ENCODE measurements around the gene PPP2R5A. TPM values are rescaled to one million over a fixed set of nuclear protein-coding genes. Genes with fewer than 3 reads are reported as not detected.
"Not testable (repeated sequence)": the region's sequence is repeated elsewhere in the genome, so short reads cannot be mapped to it uniquely, and the experiment has no call there.

Gene PPP2R5A
- total RNA-seq, 1 donor from 2014 or later = 80.7 TPM

DNA sequence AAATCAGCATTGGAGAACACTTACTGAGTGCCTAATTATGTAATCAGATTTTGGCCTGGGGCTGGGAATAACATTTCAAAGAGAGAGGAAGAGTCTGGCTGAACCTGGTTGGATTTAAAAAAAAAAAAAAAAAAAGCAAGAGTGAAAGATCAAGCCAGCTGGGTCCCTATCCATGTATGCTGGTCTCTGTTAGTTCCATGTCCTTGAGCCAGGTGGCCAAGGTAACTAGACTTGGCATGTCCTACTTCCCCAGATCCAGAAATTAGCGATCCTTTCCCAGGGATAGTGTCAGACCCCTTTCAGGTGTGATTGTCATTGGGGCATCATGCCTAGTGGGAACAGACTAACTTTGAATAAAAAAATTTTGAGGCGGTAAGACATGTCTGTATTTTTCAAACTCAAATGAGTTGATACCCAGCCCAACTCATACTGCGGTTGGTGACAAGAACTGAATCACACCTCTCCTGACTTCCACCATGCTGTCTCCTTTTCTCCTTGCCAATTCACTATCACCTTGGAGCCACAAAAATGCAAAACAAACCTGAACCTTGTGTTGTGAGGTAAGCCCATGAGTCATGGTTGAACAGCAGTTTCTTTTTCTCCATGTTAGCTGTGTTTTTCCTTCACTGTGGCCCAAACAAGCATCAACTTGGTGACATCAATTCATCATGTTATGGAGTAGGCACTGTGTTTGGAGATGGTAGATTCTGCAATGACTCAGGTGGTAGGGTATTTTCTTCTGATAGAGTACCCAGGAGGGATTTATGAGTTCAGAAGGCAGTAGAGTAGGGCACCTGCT, 24.5 kb upstream of the PPP2R5A start:
- DNase-seq = no peak
- ATAC-seq = no peak
- intact Hi-C loops (cut with micrococcal nuclease) = no loop called here

DNA sequence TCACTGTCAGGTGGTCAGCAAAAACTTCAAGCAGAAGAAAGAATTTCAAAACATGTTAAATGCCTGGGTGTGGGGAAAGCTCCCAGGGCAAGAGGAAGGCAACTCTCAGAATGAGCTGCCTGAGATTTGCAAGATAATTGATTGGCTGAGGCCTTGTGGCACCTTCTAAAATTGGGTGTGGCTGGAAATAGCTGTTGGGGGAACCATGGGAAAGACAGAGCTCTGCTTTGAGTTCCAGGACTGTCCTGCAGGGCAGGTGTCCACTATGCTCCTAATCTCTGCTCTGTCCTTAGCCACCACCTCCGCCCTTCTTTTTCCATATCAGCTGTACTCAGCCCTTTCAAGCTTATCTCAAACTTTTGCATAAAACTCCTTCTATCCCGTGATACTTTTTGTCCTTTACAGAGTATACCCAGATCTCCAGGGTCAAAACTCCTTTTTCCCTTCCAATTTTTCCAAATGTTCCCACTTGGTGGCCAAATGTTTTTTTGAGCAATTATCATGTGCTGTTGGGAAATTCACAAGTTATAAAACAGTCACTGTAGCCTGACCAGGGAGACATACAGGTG, 23.8 kb upstream of the PPP2R5A start:
- DNase-seq (no peak), ATAC-seq (peak; percentile 19)
- intact Hi-C loops (cut with micrococcal nuclease) = no loop called here

GRCh38 chr1:212267017-212267416, 18.2 kb upstream of the PPP2R5A start:
- DNase-seq (no peak), ATAC-seq (no peak)
- intact Hi-C loops (cut with micrococcal nuclease) = no loop called here

DNA sequence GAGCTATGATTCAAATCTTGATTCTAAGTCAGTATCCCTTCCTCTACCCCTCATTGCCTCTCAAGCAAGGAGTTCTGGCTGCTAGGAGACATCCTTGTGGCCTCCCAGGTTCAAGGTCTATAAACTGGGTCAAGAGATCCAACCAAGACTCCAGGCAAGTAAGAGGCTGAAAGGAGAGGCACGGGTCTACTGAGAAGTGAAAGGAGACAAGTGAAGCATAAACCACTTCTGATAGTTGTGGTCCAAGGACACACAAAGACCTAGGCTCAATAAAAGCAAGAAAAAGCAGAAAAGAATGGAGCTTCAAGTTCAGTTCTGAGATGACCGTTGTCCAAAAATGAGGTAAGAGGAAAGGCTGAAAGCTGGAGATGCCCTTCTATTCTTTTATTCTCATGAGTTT, 17.8 kb upstream of the PPP2R5A start:
- intact Hi-C loops (cut with micrococcal nuclease) = no loop called here
- ATAC-seq (no peak), DNase-seq (no peak)

- intact Hi-C loops (cut with micrococcal nuclease) = no loop called here
- DNase-seq = no peak
- ATAC-seq = no peak
These were observed 15.9 kb upstream of the PPP2R5A start for GRCh38 chr1:212269306-212269705.

GRCh38 chr1:212270564-212270963, 14.6 kb upstream of the PPP2R5A start:
- intact Hi-C loops (cut with micrococcal nuclease) = no loop called here
- ATAC-seq (no peak), DNase-seq (no peak)

- ATAC-seq = no peak
- intact Hi-C loops (cut with micrococcal nuclease) = no loop called here
- DNase-seq = no peak
These were observed 14.0 kb upstream of the PPP2R5A start for GRCh38 chr1:212271234-212271633.

DNA sequence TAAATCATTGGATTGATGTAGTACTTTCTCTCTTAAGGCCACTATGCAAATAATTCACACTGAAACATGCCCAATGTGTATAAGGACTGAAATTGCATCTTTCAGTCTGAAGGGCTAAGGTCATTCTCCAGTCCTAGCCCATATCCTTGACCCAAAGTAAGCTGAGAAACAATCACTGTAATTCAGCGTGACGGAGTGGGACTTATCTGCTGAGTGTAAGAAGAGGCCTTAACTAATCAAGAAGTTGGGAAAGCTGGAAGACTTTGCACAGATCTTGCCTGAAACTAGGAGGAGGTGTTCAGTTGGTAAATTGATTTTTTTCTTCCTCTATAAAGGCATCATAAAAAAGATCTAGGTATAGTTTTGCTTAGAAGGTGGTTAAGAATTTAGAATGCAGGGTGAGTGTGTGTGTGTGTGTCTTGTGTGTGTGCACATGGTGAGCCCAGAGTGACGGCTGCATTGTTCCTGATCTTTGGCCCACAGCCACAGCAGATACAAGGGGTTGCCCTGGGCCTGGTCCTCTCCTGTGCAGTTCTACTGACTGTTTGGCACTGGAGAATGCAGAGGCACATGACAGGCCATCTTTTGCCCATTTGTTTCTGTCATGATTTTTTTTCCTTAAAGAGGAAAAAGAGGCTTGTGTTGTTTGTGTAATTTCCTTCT, 13.3 kb upstream of the PPP2R5A start:
- ATAC-seq (peak; percentile 85), DNase-seq (peak; percentile 40)
- intact Hi-C loops (cut with micrococcal nuclease) = no loop called here

- DNase-seq (no peak), ATAC-seq (no peak)
- intact Hi-C loops (cut with micrococcal nuclease) = loop anchor here (10.0 kb wide), 1 partner anchor 47 kb away; no protein-coding TSS in a partner anchor
These were observed 3.6 kb upstream of the PPP2R5A start for GRCh38 chr1:212281590-212281989.

DNA sequence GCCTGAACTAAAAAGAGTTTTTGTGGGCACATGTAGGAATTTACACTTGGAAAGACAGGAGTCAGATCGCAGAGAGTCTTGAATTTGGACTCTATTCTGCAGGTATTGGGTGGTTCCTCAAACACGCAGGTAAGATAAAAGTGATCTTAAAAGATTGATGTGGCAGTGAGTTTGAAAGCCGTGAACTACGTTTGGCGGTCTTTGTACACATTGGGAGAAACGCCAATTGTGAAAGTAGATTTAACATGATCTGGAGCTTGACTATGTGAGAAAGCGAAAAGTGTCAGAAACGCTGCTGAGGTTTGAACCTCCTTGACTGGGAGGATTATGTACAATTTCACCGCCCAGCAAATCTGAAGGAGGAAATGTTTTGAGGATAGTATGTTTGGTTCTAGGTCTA, 1.5 kb upstream of the PPP2R5A start:
- ATAC-seq = no peak
- intact Hi-C loops (cut with micrococcal nuclease) = loop anchor here (10.0 kb wide), 1 partner anchor 49 kb away; no protein-coding TSS in a partner anchor
- DNase-seq = no peak

- DNase-seq = no peak
- intact Hi-C loops (cut with micrococcal nuclease) = loop anchor here (10.0 kb wide), 1 partner anchor 50 kb away; no protein-coding TSS in a partner anchor
- ATAC-seq = no peak
These were observed 872 bp upstream of the PPP2R5A start for GRCh38 chr1:212284332-212284743.

GRCh38 chr1:212285685-212286555, 710 bp downstream of the PPP2R5A start:
- intact Hi-C loops (cut with micrococcal nuclease) = loop anchor here (10.0 kb wide), 1 partner anchor 51 kb away; no protein-coding TSS in a partner anchor
- DNase-seq = peak; percentile 79
- ATAC-seq = peak; percentile 36

DNA sequence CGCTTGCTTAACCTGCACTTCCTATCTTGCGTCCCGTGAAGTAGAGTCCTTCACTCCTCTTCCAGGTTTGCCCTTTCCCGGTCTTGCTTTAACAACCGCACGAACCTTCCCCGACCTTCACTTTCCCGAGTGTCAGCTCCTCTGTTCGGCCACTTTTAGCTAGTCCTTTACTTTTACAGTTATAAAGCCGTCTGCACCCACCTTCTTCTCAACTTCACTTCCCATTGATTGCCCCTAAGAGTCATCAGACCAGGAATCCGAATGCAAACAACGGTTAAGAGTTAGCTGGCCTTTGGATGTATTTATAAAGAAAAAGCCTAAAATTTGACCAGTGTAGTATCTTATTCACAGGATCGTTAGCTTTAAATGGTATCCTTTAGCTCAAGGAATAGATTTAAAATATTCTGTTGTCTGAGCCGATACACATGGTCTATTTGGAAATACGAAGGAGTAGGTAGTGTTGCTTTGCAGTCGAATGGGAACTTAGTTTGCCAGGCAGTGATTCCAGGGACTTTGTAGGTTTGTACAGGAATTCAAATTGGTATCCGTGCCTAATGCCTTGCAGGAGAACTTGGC, 1.4 kb downstream of the PPP2R5A start:
- DNase-seq (no peak), ATAC-seq (no peak)
- intact Hi-C loops (cut with micrococcal nuclease) = loop anchor here (10.0 kb wide), 1 partner anchor 52 kb away; no protein-coding TSS in a partner anchor

- DNase-seq = no peak
- intact Hi-C loops (cut with micrococcal nuclease) = loop anchor here (10.0 kb wide), 1 partner anchor 53 kb away; no protein-coding TSS in a partner anchor
- no peak for ATAC-seq
These were observed 2.2 kb downstream of the PPP2R5A start for GRCh38 chr1:212287261-212287895.

DNA sequence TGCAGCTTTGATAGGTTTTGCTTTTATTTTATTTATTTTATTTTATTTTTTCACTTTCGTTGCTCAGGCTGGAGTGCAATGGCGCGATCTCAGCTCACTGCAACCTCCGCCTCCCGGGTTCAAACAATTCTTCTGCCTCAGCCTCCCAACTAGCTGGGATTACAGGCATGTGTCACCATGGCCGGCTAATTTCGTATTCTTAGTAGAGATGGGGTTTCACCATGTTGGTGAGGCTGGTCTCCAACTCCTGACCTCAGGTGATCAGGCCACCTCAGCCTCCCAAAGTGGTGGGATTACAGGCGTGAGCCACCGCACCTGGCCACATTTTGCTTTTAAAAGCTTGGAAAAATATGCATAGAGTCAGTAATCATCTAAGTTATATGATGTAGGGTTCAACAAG, 2.8 kb downstream of the PPP2R5A start:
- DNase-seq, ATAC-seq: not testable (repeated sequence)
- intact Hi-C loops (cut with micrococcal nuclease) = loop anchor here (10.0 kb wide), 1 partner anchor 53 kb away; no protein-coding TSS in a partner anchor

DNA sequence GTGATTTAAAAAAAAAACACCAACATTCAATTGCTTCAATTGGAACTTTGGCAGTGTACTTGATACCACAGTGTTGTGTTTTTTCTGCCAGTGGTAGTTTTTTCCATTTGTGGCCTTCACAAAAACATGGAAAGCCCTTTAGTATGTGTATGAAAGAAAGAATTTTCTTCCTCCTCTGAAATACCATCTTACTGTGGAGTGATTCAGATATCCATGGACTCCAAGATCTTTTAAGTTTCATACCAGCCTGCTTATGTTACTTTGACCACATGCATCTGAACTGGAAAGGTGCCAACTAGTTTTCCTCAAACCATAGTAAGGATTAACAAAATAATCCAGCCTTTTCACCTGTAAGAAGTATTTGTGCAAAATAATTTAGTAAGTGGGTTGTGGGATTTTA, 3.4 kb downstream of the PPP2R5A start:
- DNase-seq (no peak), ATAC-seq (no peak)
- intact Hi-C loops (cut with micrococcal nuclease) = loop anchor here (10.0 kb wide), 1 partner anchor 54 kb away; no protein-coding TSS in a partner anchor

- DNase-seq = no peak
- no peak for ATAC-seq
- intact Hi-C loops (cut with micrococcal nuclease) = loop anchor here (5.0 to 10.0 kb wide), 2 partner anchors 55 to 217 kb away; no protein-coding TSS in a partner anchor
These were observed 4.3 kb downstream of the PPP2R5A start for GRCh38 chr1:212289262-212290077.
